Measurements from ENCODE around the gene PPP2R5E. TPM values are rescaled to one million over a fixed set of nuclear protein-coding genes. Genes with fewer than 3 reads are reported as not detected.

The PPP2R5E gene
- total and polyA plus RNA-seq, 8 donors, result 33.4 to 45.3 (median 38.5) TPM

GRCh38 chr14:63394432-63394831 is 148.7 kb downstream of the PPP2R5E start:
- Histone ChIP-seq H3K4me1 (no peaks in the 10 kb centered on the region), H3K4me3 (no peak overlapping the region), H3K27me3 (no peaks in the 10 kb centered on the region), H3K9me3 (no peaks in the 10 kb centered on the region), H3K27ac (no peak overlapping the region), H3K36me3 (peaks cover 0 to 36% of the 10 kb centered on the region in 2 donors)
- intact Hi-C loops (cut with DNase I), result loop anchor here in 1 of 2 donors (10.0 kb wide), 1 partner anchor 150 kb away; the partner anchor contains the start of gene PPP2R5E
- DNase-seq, result no peak
- no peak for ATAC-seq
- TF ChIP-seq CTCF (IDR thresholded peaks at IDR 0.05), result no peak

- Histone ChIP-seq H3K27ac (no peak overlapping the region), H3K4me3 (no peak overlapping the region), H3K9me3 (no peaks in the 10 kb centered on the region), H3K27me3 (no peaks in the 10 kb centered on the region), H3K36me3 (peaks cover 0 to 49% of the 10 kb centered on the region in 2 donors), H3K4me1 (no peaks in the 10 kb centered on the region)
- DNase-seq, result no peak
- no peak for ATAC-seq
- TF ChIP-seq CTCF (IDR thresholded peaks at IDR 0.05), result no peak
- intact Hi-C loops (cut with DNase I), result loop anchor here in 1 of 2 donors (10.0 kb wide), 1 partner anchor 152 kb away; the partner anchor contains the start of gene PPP2R5E
Measured at GRCh38 chr14:63393012-63393411, 150.2 kb downstream of the PPP2R5E start.

GRCh38 chr14:63392236-63392635 is 150.9 kb downstream of the PPP2R5E start:
- H3K27ac ChIP-seq, result no peak overlapping the region
- H3K27me3 ChIP-seq, result no peaks in the 10 kb centered on the region
- no peaks in the 10 kb centered on the region for H3K4me1 ChIP-seq
- no peaks in the 10 kb centered on the region for H3K9me3 ChIP-seq
- ATAC-seq (no peak), DNase-seq (no peak)
- no peak overlapping the region for H3K4me3 ChIP-seq
- intact Hi-C loops (cut with DNase I), result loop anchor here in 1 of 2 donors (10.0 kb wide), 1 partner anchor 153 kb away; the partner anchor contains the start of gene PPP2R5E
- peaks cover 0 to 57% of the 10 kb centered on the region in 2 donors for H3K36me3 ChIP-seq
- no peak for TF ChIP-seq CTCF (IDR thresholded peaks at IDR 0.05)

- intact Hi-C loops (cut with DNase I), result no loop called here
- no peaks in the 10 kb centered on the region for H3K4me1 ChIP-seq
- peak; percentile 96 for ATAC-seq
- H3K36me3 ChIP-seq, result peaks cover 0 to 84% of the 10 kb centered on the region in 2 donors
- no peaks in the 10 kb centered on the region for H3K27me3 ChIP-seq
- H3K4me3 ChIP-seq, result no peak overlapping the region
- DNase-seq, result peak; percentile 31 to 77 (median 54)
- no peaks in the 10 kb centered on the region for H3K9me3 ChIP-seq
- TF ChIP-seq CTCF (IDR thresholded peaks at IDR 0.05), result peak; percentile 72 to 82
- H3K27ac ChIP-seq, result no peak overlapping the region
Measured at GRCh38 chr14:63388766-63389431, 154.3 kb downstream of the PPP2R5E start.

GRCh38 chr14:63387711-63388110 is 155.5 kb downstream of the PPP2R5E start:
- Histone ChIP-seq H3K27me3 (no peaks in the 10 kb centered on the region), H3K4me1 (no peaks in the 10 kb centered on the region), H3K27ac (no peak overlapping the region), H3K36me3 (peaks cover 0 to 84% of the 10 kb centered on the region in 2 donors), H3K4me3 (no peak overlapping the region), H3K9me3 (no peaks in the 10 kb centered on the region)
- intact Hi-C loops (cut with DNase I), result no loop called here
- TF ChIP-seq CTCF (IDR thresholded peaks at IDR 0.05), result no peak
- no peak for ATAC-seq
- DNase-seq, result no peak

Data from left lung (tissue), 10 donors.